Measurements from ENCODE around the gene AQP6.

Gene AQP6

DNA sequence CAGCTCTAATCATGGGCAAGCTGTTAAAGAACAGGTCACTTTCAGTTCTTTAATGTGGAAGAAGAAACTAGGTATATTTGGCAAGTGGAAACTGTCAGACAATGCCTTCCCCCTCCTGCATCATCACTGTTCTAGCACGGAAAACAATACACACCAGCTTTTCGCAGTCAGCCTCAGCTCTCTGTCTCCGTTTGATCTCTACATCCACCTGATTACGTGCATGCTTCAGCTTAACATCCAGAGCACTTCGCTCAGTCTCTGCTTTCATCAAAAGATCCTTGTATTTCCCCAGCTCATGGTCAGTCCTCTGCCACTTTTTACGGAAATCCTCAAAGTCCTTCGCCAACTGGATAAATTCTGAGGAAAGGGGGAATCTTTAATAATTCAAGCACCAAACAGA is 33.5 kb downstream of the AQP6 start:
- DNase-seq (ENCODE audit: extremely low read depth, low read depth): no peak
- no peak overlapping the region for H3K4me3 ChIP-seq (replicated peaks; ENCODE audit: low read depth, low read length)
- TF ChIP-seq, protein P1, sequence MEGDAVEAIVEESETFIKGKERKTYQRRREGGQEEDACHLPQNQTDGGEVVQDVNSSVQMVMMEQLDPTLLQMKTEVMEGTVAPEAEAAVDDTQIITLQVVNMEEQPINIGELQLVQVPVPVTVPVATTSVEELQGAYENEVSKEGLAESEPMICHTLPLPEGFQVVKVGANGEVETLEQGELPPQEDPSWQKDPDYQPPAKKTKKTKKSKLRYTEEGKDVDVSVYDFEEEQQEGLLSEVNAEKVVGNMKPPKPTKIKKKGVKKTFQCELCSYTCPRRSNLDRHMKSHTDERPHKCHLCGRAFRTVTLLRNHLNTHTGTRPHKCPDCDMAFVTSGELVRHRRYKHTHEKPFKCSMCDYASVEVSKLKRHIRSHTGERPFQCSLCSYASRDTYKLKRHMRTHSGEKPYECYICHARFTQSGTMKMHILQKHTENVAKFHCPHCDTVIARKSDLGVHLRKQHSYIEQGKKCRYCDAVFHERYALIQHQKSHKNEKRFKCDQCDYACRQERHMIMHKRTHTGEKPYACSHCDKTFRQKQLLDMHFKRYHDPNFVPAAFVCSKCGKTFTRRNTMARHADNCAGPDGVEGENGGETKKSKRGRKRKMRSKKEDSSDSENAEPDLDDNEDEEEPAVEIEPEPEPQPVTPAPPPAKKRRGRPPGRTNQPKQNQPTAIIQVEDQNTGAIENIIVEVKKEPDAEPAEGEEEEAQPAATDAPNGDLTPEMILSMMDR (IDR thresholded peaks at IDR 0.05; ENCODE audit: low read depth, low read length, missing control alignments): no peak

DNA sequence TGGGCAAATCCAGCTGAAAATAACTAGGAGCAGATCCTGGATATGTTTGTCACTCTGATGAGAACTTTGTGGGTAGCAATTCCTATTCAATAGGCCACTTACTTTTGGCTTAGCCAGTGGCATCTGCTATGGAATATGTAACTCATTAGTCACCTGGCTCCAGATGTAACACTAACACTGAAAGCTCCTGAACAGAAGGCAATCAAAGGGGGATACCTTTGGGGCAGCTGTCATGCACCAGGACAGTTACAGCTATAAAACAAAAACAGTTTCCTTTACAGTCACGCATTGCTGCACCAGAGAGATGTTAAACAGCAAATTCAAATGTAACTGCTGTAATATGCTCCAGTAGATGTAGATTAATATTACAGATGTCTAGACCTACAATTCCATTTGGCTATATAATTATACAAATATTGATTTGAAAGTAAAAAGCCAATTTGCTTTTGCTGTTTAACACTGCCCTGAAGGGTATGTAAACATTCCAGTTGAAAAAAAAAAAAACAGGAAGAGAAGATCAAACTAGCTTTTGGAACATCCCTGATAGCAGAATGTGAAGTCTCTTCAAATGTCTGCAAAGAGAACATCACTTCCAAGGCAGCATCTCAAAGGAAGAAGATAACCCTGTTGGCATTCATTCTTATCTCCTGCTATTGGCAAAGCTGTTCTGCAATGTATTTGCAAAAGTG is 34.2 kb downstream of the AQP6 start:
- TF ChIP-seq, protein P1 (IDR thresholded peaks at IDR 0.05; ENCODE audit: low read depth, low read length, missing control alignments): no peak
- H3K4me3 ChIP-seq (replicated peaks; ENCODE audit: low read depth, low read length): no peak overlapping the region
- DNase-seq (ENCODE audit: extremely low read depth, low read depth): no peak

DNA sequence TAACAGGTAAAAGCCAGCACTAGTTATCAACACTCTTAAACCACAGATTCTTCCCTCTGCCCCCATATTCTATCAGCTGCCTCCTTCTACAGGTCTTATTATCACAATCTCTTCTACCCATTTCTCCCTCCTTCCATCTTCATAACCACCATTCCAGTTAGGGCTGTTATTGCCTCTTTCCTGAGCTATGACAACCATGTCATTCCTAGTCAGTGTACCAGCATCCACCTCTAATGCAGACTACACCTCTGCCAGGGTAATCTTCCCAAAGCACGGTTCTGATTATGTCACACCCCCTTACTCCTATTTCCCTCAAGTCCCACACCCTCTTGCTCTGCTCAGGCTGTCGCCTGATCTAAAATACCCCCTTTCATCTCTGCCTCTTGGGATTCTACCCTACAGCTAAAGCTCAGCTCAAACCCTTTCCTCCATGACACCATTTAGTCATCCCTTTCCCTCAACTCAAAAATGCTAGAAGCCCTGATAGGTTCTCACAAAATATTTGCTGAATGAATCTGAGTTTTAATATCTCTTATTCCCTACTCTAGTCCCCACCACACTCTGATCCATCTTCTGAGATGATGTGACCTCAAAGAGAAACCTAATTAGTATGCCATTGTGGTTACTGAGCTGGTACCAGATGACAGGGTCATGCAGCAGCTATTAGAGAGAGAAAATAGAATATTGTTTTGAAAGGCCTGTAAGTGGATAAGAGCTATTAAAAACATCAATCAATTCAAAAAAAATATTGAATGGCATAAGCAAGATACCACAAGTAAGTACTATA is 40.8 kb downstream of the AQP6 start:
- TF ChIP-seq, protein P1 (IDR thresholded peaks at IDR 0.05; ENCODE audit: low read depth, low read length, missing control alignments): no peak
- DNase-seq (ENCODE audit: extremely low read depth, low read depth): no peak
- no peak overlapping the region for H3K4me3 ChIP-seq (replicated peaks; ENCODE audit: low read depth, low read length)

DNA sequence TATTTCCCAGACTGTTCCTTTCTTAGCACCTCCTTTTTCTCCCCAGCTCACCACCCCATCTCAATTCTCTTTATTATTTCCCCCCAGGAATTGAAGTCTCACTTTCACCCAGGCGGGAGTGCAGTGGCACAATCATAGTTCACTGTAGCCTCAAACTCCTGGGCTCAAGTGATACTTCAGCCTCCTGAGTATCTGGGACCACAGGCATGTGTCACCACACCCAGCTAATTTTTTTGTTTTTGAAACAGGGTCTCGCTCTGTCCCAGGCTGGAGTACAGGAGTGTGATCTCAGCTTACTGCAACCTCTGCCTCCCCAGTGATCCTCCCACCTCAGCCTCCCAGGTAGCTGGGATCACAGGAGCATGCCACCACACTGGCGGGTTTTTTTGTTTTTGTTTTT is 41.6 kb downstream of the AQP6 start:
- H3K4me3 ChIP-seq (replicated peaks; ENCODE audit: low read depth, low read length): no peak overlapping the region
- DNase-seq (ENCODE audit: extremely low read depth, low read depth): no peak

DNA sequence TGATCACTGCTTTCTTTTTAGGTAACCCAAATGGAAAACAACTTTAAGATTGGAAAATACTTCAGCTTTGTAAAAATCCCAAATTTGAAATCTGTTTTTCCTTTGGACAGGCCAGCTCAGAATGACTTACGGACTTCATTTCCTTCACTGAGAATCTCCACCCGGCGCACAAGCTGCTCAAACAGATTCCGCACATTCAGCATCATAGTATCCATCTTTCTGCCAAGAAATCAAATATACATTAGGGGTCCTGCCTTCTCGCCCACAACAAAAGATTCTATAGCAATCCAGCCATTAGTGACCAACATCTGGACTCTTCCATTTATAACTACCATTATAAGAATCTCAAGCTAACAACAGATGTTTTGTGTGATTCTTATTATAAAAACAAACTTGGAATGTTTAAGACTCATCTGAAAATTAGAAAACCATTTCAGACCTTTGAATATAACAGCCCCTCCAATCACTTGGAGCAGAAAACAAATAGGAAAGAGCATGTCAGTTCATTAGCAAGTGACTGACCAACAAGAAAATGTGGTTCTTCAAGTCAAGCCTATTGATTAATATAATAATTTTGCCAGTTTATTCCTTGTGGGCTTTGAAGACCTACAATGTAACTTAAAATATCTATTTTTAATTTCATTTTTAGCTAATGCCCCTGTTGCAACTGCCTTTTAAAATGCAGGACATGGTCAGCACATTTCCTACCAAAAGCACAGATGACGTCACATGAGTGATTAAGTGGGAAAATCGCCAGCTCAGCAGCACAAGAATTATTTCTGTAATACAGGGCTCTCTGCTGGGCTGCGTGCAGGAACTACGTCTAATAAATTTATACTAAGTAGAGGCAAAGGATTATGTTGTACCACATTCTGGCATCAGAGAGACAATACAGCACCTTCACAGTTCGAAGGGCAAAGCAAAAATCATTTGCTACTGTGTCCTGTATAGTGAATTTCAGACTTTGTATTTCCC is 44.0 kb downstream of the AQP6 start:
- TF ChIP-seq, protein P1 (IDR thresholded peaks at IDR 0.05; ENCODE audit: low read depth, low read length, missing control alignments): no peak
- no peak overlapping the region for H3K4me3 ChIP-seq (replicated peaks; ENCODE audit: low read depth, low read length)
- DNase-seq (ENCODE audit: extremely low read depth, low read depth): peak; percentile 83

More for the DNA sequence above, 41.6 kb downstream of the AQP6 start:
- TF ChIP-seq, protein P1 (IDR thresholded peaks at IDR 0.05; ENCODE audit: low read depth, low read length, missing control alignments): no peak

DNA sequence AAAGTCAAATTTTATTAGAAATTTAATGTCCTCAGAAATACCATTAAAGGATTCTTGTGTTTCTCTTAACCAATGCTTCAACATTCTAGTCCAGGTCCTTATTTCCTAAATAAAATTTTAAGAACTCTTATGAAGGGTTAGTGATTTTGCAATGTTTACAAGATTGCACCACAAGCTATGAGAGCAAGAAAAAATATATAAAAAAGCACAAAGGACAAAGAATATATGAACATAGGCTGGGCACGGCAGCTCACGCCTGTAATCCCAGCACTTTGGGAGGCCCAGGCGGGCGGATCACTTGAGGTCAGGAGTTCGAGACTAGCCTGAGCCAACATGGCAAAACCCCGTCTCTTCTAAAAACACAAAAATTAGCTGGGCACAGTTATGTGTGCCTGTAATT is 44.9 kb downstream of the AQP6 start:
- H3K4me3 ChIP-seq (replicated peaks; ENCODE audit: low read depth, low read length): no peak overlapping the region
- no peak for DNase-seq (ENCODE audit: extremely low read depth, low read depth)
- TF ChIP-seq, protein P1 (IDR thresholded peaks at IDR 0.05; ENCODE audit: low read depth, low read length, missing control alignments): no peak

Data from HFF-Myc (cell line).